ENCODE data around the gene TMEM154. TPM values are rescaled to one million over a fixed set of nuclear protein-coding genes. Genes with fewer than 3 reads are reported as not detected.

The TMEM154 gene
- total RNA-seq, 3 donors from 2014 or later (not counting 1 experiment from before 2014, with no cell fraction given): 9.8 to 45.4 (median 10.5) TPM

DNA sequence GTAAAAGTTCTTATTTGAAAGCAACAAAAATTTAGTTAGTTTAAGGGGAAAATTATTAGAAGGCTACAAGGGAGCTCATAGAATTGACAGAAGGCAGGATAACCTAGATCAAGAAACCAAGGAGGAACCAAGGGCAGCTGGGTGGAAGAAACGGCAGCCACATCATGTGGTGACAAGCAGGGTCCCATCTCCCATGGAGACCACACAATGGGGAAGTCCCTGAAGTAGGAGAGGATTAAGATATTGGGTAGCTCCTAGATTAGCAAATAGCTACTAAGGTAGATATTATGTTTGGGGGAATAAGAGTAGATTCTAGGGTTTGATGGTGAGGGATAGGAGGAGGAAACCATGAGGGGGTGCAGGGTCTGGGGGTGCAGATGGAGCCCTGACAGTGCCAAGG, 48.0 kb upstream of the TMEM154 start:
- H3K4me1 Mint-ChIP-seq: no peaks in the 10 kb centered on the region
- intact Hi-C loops (cut with micrococcal nuclease): no loop called here
- TF ChIP-seq CTCF (IDR thresholded peaks at IDR 0.05): no peak
- H3K36me3 Mint-ChIP-seq: no peaks in the 10 kb centered on the region
- Histone ChIP-seq H3K4me1 (ENCODE audit: control insufficient read depth, insufficient read depth, low read length) (no peaks in the 10 kb centered on the region), H3K36me3 (ENCODE audit: control insufficient read depth, insufficient read depth, low read length) (no peaks in the 10 kb centered on the region), H3K4me3 (ENCODE audit: low read length) (no peak overlapping the region), H3K9me3 (ENCODE audit: control insufficient read depth, insufficient read depth, low read length) (no peaks in the 10 kb centered on the region), H3K27ac (ENCODE audit: low read length) (no peak overlapping the region), H3K27me3 (ENCODE audit: control insufficient read depth, insufficient read depth, low read length) (no peaks in the 10 kb centered on the region)
- H3K9me3 Mint-ChIP-seq: no peaks in the 10 kb centered on the region
- WGBS (ENCODE audit: insufficient coverage): 11% methylated on average over 1 of the region's 1 CpG
- ATAC-seq (no peak), DNase-seq (no peak)
- H3K27ac Mint-ChIP-seq: no peak overlapping the region
- no peak overlapping the region for H3K4me3 Mint-ChIP-seq
- peaks cover 9 to 16% of the 10 kb centered on the region in 2 donors for H3K27me3 Mint-ChIP-seq (ENCODE audit: low read depth in 2 of 2)

DNA sequence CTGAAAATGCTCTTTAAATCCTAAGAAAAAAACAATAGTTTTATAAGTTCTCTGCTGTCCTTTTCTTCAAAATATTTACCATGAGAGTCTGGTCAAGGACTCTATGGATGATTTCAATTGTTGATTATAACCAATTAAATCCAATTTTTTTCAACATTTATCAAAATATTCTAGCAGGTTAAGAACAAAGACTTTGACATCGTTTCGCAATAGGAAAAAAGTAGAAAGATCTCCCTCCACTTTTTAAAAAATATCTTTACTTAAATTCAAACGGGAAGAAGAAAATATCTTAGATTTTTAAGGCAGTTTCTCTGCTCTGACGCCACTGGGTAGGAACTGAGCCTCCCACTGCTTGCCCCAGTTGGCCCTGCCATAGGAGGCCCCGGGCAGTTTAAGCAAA, 44.7 kb upstream of the TMEM154 start:
- DNase-seq (no peak), ATAC-seq (no peak)
- Histone ChIP-seq H3K4me1 (ENCODE audit: control insufficient read depth, insufficient read depth, low read length) (no peaks in the 10 kb centered on the region), H3K9me3 (ENCODE audit: control insufficient read depth, insufficient read depth, low read length) (no peaks in the 10 kb centered on the region), H3K4me3 (ENCODE audit: low read length) (no peak overlapping the region), H3K27ac (ENCODE audit: low read length) (no peak overlapping the region), H3K36me3 (ENCODE audit: control insufficient read depth, insufficient read depth, low read length) (no peaks in the 10 kb centered on the region), H3K27me3 (ENCODE audit: control insufficient read depth, insufficient read depth, low read length) (no peaks in the 10 kb centered on the region)
- Mint-ChIP-seq H3K4me3 (no peak overlapping the region), H3K4me1 (no peaks in the 10 kb centered on the region), H3K27me3 (ENCODE audit: low read depth in 2 of 2) (peaks cover 9 to 16% of the 10 kb centered on the region in 2 donors), H3K9me3 (no peaks in the 10 kb centered on the region), H3K36me3 (no peaks in the 10 kb centered on the region), H3K27ac (no peak overlapping the region)
- TF ChIP-seq CTCF (IDR thresholded peaks at IDR 0.05): no peak
- whole genome bisulfite sequencing (ENCODE audit: insufficient coverage): 100% methylated on average over 2 of the region's 5 CpGs
- intact Hi-C loops (cut with micrococcal nuclease): no loop called here

DNA sequence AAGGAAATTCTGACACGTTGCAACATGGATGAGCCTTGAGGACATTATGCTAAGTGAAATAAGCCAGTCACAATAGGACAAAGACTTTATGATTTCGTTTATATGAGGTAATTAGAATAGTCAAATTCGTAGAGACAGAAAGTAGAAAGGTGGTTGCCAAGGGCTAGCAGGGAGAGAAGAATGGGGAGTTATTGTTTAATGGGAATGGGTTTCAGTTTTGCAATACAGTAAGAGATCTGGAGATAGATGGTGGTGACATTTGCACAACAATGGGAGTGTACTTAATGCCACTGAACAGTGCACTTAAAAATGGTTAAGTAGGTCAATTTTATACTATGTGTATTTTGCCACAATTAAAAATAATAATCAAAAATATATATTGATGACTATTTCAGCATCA, 43.4 kb upstream of the TMEM154 start:
- Histone ChIP-seq H3K27ac (ENCODE audit: low read length) (no peak overlapping the region), H3K9me3 (ENCODE audit: control insufficient read depth, insufficient read depth, low read length) (no peaks in the 10 kb centered on the region), H3K27me3 (ENCODE audit: control insufficient read depth, insufficient read depth, low read length) (no peaks in the 10 kb centered on the region), H3K4me1 (ENCODE audit: control insufficient read depth, insufficient read depth, low read length) (no peaks in the 10 kb centered on the region), H3K4me3 (ENCODE audit: low read length) (no peak overlapping the region), H3K36me3 (ENCODE audit: control insufficient read depth, insufficient read depth, low read length) (no peaks in the 10 kb centered on the region)
- Mint-ChIP-seq H3K9me3 (no peaks in the 10 kb centered on the region), H3K4me3 (no peak overlapping the region), H3K36me3 (no peaks in the 10 kb centered on the region), H3K27me3 (ENCODE audit: low read depth in 2 of 2) (peaks cover 9 to 16% of the 10 kb centered on the region in 2 donors), H3K4me1 (no peaks in the 10 kb centered on the region), H3K27ac (no peak overlapping the region)
- ATAC-seq (no peak), DNase-seq (no peak)
- no peak for TF ChIP-seq CTCF (IDR thresholded peaks at IDR 0.05)
- 84% methylated on average over 3 of the region's 3 CpGs for WGBS (ENCODE audit: insufficient coverage)
- intact Hi-C loops (cut with micrococcal nuclease): no loop called here

- WGBS (ENCODE audit: insufficient coverage): 94% methylated on average over 24 of the region's 24 CpGs
Measured at GRCh38 chr4:152719801-152720556, 40.2 kb upstream of the TMEM154 start.

More at GRCh38 chr4:152719801-152720556, 40.2 kb upstream of the TMEM154 start:
- Mint-ChIP-seq H3K27ac (no peak overlapping the region), H3K27me3 (ENCODE audit: low read depth in 2 of 2) (peaks cover 6 to 7% of the 10 kb centered on the region in 2 donors), H3K9me3 (peaks cover 0 to 2% of the 10 kb centered on the region in 2 donors), H3K4me1 (no peaks in the 10 kb centered on the region), H3K4me3 (no peak overlapping the region), H3K36me3 (no peaks in the 10 kb centered on the region)
- Histone ChIP-seq H3K9me3 (ENCODE audit: control insufficient read depth, insufficient read depth, low read length) (no peaks in the 10 kb centered on the region), H3K27me3 (ENCODE audit: control insufficient read depth, insufficient read depth, low read length) (no peaks in the 10 kb centered on the region), H3K4me3 (ENCODE audit: low read length) (no peak overlapping the region), H3K36me3 (ENCODE audit: control insufficient read depth, insufficient read depth, low read length) (no peaks in the 10 kb centered on the region), H3K27ac (ENCODE audit: low read length) (no peak overlapping the region), H3K4me1 (ENCODE audit: control insufficient read depth, insufficient read depth, low read length) (no peaks in the 10 kb centered on the region)
- intact Hi-C loops (cut with micrococcal nuclease): no loop called here
- ATAC-seq (no peak), DNase-seq (no peak)
- TF ChIP-seq CTCF (IDR thresholded peaks at IDR 0.05): no peak

Data from natural killer cell (primary cell).